ENCODE results near the gene ZBTB48.

DNA sequence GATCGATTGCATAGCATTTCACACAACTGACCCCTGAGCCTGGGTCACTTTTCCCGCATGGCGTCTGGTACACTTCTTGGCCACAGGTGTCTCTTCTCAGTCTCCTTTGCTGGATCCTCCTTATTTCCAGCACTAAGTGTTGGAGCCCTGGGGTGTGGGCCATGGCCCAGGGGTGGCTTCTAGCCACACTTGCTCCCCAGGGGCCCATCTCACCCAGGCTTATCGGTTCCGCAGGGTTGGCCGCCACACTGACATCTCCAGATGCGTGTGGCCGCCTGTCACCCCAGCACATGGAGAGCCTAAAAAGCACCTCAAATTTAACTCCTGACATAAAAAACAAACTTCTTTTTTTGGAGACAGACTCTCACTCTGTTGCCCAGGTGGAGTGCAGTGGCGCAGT, 47.2 kb downstream of the ZBTB48 start:
- TF ChIP-seq, protein P1, sequence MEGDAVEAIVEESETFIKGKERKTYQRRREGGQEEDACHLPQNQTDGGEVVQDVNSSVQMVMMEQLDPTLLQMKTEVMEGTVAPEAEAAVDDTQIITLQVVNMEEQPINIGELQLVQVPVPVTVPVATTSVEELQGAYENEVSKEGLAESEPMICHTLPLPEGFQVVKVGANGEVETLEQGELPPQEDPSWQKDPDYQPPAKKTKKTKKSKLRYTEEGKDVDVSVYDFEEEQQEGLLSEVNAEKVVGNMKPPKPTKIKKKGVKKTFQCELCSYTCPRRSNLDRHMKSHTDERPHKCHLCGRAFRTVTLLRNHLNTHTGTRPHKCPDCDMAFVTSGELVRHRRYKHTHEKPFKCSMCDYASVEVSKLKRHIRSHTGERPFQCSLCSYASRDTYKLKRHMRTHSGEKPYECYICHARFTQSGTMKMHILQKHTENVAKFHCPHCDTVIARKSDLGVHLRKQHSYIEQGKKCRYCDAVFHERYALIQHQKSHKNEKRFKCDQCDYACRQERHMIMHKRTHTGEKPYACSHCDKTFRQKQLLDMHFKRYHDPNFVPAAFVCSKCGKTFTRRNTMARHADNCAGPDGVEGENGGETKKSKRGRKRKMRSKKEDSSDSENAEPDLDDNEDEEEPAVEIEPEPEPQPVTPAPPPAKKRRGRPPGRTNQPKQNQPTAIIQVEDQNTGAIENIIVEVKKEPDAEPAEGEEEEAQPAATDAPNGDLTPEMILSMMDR (IDR thresholded peaks at IDR 0.05), result no peak
- no peak for TF ChIP-seq POLR2A (IDR thresholded peaks at IDR 0.05)
- TF ChIP-seq POLR2AphosphoS5 (IDR thresholded peaks at IDR 0.05), result no peak

All from stomach (tissue), 4 donors.